NCI-H226 (cell line): Measurements from ENCODE around the gene MAPKAP1.

Source experiments
- DNase-seq: peaks from one replicate; pipeline ENCODE4 v3.0.0-alpha.2; 2015

MAPKAP1 gene

GRCh38 chr9:125426926-125427325 is 280.1 kb downstream of the MAPKAP1 start:
- no peak for DNase-seq

GRCh38 chr9:125425901-125426515 is 281.0 kb downstream of the MAPKAP1 start:
- DNase-seq, result no peak

- DNase-seq, result no peak
These were observed 281.7 kb downstream of the MAPKAP1 start for GRCh38 chr9:125425170-125425897.

GRCh38 chr9:125423964-125424363 is 283.0 kb downstream of the MAPKAP1 start:
- DNase-seq, result no peak

- no peak for DNase-seq
These were observed 284.2 kb downstream of the MAPKAP1 start for GRCh38 chr9:125422853-125423252.

GRCh38 chr9:125421591-125422181 is 285.3 kb downstream of the MAPKAP1 start:
- DNase-seq, result no peak

GRCh38 chr9:125421166-125421565 is 285.8 kb downstream of the MAPKAP1 start:
- DNase-seq, result no peak

GRCh38 chr9:125418404-125418803 is 288.6 kb downstream of the MAPKAP1 start:
- DNase-seq, result no peak

- DNase-seq, result no peak
These were observed 290.5 kb downstream of the MAPKAP1 start for GRCh38 chr9:125416517-125416916.

GRCh38 chr9:125415583-125416460 is 291.2 kb downstream of the MAPKAP1 start:
- no peak for DNase-seq

- DNase-seq, result no peak
These were observed 293.4 kb downstream of the MAPKAP1 start for GRCh38 chr9:125413579-125413978.

GRCh38 chr9:125412166-125412565 is 294.8 kb downstream of the MAPKAP1 start:
- DNase-seq, result no peak

GRCh38 chr9:125411171-125411756 is 295.7 kb downstream of the MAPKAP1 start:
- DNase-seq, result no peak

- no peak for DNase-seq
These were observed 296.5 kb downstream of the MAPKAP1 start for GRCh38 chr9:125410522-125410894.

GRCh38 chr9:125409637-125410521 is 297.1 kb downstream of the MAPKAP1 start:
- DNase-seq, result no peak

- no peak for DNase-seq
These were observed 297.8 kb downstream of the MAPKAP1 start for GRCh38 chr9:125409217-125409636.

- DNase-seq, result peak; percentile 55
These were observed 298.8 kb downstream of the MAPKAP1 start for GRCh38 chr9:125407974-125408900.

GRCh38 chr9:125407432-125407973 is 299.5 kb downstream of the MAPKAP1 start:
- no peak for DNase-seq

- no peak for DNase-seq
These were observed 300.3 kb downstream of the MAPKAP1 start for GRCh38 chr9:125406810-125407087.
